ENCODE measurements around the gene TMA7B.

- no peak for TF ChIP-seq SRF (IDR thresholded peaks at IDR 0.05; ENCODE audit: low read depth in 2 of 2, low read length in 2 of 2)
- TF ChIP-seq TAF1 (IDR thresholded peaks at IDR 0.05; ENCODE audit: borderline replicate concordance, low read depth, low read length), result no peak
These were observed 28.4 kb downstream of the TMA7B start for GRCh38 chr22:39988386-39989114.

Data from GM12878 (cell line).